Fibroblast of peridontal ligament (primary cell): ENCODE results near the gene COLGALT1.
"Not testable (repeated sequence)": the region's sequence is repeated elsewhere in the genome, so short reads cannot be mapped to it uniquely, and the experiment has no call there.

Experiments used
- DNase-seq: peaks from one replicate; pipeline ENCODE4 v3.0.0-alpha.2; 2010; ENCODE audit errors: extremely low read depth

The COLGALT1 gene

DNA sequence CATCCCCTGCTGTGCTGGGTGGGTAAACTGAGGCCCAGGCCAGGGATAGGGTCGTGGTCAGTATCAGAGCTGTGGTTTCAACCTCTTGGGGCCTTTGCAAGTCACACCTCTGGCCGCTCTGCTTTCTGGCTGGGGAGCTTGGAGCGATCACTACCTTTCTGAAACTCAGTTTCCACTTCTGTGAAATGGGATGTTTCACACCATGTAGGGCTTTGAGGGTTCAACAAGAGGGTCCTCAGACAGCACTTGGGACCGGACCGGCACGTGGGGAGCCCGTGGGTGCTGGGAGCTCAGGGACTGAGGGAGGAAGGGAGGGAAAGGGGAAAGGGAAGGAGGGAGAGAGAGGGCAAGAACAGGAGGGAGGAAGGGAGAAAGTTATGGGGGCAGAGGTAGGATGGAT is 22.9 kb upstream of the COLGALT1 start:
- DNase-seq: no peak

DNA sequence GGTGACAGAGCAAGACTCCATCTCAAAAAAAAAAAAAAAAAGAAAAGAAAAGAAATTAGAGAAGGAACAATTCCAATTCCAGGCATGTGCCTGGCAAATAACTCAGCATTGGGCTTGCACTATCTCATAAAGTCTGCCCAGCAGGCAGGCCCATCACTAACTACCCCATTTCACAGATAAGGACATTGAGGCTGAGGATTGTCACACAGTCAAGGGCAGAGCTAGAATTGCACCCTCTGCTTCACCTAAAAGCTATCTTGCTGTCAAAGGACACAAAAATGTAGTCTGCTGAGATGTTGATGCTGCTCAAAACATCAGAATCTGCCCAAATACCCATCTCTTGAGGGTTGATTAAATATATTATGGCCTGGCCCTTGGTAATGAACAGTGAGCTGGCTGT is 20.7 kb upstream of the COLGALT1 start:
- no peak for DNase-seq

DNA sequence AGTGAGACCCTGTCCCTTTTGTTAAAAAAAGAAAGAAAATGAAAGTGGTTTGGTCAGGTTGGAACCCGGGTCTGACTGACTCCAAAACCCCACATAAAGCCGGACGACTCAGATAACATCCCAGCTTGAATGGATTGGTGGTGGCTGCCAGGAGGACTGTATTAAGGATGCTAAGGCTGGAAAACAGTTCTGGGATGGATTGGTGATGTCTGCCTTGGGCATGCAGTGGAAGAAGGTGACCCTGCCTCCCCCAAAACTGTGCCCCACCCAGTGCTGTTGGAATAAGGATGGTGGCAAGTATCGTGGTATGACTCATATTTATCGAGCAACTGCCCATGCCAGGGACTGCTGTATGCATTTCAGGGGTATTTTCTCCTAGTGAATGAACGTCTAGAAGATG is 18.5 kb upstream of the COLGALT1 start:
- DNase-seq: no peak

DNA sequence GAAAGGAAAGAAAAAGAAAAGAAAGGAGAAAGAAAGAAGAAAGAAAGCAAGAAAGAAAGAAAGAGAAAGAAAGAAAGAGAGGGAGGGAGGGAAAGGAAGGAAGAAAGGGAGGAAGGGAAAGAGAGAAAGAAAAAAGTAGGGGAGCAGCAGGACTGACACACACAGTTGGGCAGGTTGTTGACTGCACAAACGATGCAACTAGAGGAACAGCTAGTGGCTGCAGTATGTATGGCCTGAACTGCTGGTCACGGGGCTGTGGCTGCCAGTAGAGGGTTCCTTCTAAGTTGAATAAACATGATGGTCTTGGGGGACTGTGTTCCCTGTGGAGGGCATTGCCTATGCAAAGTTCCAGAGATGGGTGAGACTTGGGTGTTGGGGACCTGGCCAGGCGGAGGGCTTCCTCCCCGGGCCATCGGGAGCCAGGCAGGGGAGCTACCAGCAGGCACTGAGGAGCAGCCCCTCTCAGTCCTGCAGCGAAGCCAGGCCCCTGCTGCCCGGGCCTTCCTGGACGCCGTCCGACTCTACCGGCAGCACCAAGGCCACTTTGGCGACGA is 16.7 kb upstream of the COLGALT1 start:
- no peak for DNase-seq

DNA sequence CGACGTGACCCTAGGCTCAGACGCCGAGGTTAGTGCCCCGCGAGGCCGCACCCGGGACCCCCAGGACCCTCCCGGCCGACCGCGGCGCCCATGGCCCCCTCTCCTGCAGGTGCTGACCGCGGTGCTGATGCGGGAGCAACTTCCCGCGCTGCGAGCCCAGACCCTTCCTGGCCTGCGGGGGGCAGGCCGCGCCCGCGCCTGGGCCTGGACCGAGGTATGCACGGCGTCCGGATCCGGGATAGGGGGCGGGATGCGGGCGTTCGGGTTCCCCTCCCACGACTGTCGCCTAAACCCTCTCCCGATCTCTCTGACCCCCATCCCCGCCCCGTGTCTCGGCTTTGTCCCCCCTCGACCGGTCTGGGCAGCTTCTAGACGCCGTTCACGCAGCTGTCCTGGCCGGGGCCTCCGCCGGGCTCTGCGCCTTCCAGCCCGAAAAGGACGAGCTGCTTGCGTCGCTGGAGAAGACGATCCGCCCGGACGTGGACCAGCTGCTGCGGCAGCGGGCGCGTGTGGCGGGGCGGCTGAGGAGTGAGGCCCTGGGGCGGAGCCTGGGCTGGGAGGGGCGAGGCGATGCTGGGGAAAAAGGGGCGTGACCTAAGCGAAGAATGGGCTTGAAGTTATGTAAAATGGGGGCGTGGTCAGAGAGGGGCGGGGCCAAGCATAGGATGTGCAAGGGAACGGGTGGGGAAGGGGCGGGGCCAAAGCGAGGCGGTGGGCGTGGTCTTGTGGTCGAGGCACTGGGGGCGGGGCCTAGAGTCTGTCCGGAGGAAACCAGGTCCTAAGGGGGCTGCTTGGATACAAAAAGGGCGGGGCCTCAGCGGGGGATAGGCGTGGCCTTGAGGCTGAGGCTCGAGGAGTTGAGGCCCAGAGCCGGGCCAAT is 16.0 kb upstream of the COLGALT1 start:
- peak; percentile 89 for DNase-seq

DNA sequence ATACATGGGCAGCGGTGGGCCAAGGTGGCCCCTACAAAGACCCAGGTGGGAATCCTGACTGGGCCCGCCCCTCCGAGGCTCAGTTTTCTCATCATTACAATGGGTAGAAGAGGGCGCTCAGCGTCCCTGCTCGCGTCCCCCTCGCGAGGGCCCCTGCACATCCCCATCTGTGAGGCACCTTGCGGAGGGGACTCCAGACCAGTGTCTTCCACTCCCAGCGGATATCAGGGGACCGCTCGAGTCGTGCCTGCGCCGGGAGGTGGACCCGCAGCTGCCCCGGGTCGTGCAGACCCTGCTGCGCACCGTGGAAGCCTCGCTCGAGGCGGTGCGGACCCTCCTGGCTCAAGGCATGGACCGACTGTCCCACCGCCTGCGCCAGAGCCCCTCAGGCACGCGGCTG is 15.3 kb upstream of the COLGALT1 start:
- no peak for DNase-seq

DNA sequence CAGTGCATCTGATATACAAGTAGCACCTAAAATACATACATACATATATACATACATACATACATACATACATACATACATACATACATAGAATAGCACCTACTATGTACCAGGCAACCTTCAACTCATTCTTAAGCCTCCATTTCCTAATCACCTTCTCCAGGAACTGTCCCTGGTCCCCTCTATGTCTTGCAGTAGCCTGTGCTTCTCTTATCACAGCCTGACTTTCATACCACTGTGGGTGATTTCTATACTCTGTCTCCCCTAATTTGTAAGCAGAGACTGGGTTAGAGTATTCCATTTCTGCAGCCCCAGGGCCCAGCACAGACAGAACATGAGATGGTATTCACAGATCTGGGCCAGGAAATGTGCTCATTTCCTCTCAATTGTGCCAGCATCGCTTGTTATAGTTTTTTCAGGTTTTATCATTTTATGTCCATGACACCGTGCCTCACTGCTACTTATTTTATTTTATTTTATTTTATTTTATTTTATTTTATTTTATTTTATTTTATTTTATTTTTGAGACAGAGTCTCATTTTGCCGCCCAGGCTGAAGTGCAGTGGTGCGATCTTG is 14.2 kb upstream of the COLGALT1 start:
- no peak for DNase-seq

DNA sequence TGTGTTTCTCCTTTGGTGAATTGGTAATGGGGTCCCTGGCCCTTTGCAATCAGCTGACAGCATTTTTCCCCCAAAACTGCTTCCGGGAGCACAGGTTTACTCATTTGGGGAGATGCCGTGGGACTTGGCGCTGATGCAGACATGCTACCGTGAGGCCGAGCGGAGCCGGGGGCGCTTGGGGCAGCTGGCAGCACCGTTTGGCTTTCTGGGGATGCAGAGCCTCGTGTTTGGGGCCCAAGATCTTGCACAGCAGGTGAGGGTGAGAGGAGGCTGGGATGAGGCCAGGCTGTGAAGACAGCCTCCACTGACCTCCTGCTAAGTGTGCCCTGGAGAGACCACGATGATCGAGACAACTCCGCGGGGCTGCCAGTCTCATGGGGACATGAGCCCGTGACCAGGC is 13.4 kb upstream of the COLGALT1 start:
- no peak for DNase-seq

DNA sequence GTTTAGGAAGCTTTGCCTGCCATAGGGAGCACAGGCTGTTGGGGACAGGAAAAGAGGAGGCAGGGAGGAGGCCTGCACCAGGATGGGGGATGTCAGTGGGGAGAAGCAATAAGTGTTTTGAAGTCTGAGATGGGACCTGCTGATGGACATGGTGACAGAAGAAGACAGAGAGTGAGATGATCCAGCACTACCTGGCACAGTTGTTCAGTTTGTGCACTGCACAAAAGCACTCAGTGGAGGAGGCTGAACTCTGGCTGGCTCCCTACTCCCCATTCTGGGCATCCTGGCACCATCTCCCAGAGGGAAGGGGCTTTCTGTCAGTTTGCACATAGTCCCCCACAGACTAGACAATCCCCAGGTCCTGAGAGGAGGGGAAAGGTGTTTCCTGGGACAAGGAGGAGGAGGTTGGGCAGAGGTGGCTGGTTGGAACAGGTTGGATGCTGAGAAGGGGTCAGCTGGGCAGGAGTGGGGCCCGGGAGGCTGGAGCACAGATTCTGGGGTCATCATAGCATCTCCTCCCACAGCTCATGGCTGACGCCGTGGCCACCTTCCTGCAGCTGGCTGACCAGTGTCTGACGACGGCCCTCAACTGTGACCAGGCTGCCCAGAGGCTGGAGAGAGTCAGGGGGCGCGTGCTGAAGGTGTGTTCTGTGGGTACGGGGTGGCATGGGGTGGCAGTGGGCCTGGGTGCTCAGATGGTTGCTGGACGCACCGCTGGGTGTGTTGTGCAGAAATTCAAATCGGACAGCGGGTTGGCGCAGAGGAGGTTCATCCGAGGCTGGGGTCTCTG is 12.5 kb upstream of the COLGALT1 start:
- no peak for DNase-seq

DNA sequence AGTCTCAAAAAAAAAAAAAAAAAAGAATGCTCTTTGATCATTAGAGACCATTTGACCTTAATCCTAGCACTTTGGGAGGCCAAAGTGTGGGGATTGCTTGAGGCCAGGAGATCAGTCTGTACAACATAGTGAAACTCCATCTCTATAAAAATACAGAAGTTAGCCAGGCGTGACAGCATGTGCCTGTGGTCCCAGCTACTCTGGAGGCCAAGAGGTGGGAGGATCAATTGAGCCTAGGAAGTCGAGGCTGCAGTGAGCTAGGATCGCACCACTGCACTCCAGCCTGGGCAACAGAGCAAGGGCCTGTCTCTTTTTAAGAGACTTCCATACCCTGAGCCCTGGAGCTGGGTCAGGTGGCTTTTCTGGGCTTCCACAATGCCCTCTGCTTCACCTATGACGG is 11.5 kb upstream of the COLGALT1 start:
- no peak for DNase-seq

DNA sequence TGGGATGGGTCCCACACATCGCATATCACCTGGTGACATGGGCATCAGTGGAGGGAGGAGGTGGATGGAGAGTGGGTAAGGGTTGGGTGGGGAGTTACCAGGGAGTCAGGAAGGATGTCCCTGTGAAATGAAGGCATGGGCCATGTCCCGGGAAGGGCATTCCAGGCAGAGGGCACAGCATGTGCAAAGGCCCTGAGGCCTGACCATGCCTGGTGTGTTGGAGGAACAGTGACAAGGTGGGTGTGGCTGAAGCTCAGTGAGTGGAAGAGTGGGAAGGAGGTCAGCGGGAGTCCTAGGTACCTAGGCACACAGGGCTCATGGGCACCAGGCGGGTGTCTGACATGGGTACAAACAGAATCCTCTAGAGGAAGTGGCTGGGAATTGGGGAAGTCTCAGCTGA is 11.0 kb upstream of the COLGALT1 start:
- DNase-seq: no peak

DNA sequence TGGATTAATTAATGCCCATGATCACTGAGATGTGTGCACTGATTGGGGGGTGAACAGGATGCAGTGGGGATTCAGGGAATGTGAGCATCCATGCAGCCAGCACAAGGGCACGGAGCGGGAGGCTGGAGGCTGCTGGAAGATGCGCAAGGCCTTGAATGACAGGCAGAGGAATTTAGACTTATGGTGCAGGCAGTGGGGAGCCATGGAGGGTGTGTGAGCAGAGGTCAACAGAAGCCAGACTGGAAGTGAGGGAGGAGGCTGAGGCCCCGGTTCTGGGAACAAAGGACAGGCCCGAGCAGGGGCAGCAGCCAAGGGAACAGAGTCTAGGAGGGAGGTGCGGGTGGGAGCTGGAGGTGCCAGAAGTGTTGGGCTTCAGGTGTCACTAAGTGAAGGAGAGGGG is 7.3 kb upstream of the COLGALT1 start:
- DNase-seq: no peak

DNA sequence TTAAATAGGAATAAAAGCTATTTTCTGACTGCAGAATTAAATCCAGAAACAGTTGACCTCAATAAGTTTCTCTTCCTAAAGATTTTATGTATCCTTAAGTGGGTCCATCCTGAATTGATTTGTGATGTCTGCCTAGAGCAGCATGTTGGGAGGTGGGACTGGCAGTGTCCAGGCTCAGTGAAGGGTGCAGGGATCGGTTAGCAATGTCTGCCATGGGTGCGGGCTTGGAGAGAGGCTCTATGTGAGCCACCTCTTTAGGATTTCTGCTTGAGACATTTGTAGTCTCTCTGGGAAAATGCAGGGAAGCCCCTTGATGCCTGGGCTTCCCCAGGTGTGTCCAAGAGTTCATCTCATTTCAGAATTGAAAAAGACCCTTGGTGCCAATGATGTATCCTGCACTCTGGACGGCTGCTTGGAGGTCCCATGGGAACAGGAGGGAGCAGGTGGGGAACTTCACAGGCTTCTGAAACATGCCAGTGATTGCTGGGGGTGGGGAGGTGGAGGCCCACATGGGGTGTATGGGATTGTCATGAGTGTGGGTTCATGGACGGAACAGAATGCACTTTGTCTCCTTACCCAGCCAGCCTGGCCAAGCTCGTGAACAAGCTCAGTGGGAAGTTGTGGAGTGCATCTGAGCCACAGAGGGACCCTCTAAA is 6.2 kb upstream of the COLGALT1 start:
- no peak for DNase-seq

DNA sequence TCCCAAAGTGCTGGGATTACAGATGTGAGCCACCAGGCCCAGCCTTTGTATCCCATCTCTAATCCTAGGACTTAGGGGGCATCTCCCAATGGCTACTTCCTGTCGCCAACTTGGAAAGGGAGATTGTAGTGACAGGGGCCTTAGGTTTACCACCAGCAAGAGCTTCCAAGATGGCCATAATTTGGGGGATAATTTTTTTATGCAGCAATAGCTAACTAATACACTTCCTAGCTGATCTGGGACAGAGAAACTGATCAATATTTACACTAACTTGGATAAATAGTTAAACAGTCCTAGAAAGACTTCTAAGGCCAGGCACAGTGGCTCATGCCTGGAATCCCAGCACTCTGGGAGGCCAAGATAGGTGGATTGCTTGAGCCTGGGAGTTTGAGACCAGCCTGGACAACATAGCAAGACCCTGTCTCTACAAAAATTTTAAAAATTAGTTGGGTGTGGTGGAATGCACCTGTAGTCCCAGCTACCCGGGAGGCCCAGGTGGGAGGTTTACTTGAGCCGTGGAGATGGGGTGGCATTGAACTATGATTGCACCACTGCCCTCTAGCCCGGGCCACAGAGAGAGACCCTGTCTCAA is 5.3 kb upstream of the COLGALT1 start:
- no peak for DNase-seq

DNA sequence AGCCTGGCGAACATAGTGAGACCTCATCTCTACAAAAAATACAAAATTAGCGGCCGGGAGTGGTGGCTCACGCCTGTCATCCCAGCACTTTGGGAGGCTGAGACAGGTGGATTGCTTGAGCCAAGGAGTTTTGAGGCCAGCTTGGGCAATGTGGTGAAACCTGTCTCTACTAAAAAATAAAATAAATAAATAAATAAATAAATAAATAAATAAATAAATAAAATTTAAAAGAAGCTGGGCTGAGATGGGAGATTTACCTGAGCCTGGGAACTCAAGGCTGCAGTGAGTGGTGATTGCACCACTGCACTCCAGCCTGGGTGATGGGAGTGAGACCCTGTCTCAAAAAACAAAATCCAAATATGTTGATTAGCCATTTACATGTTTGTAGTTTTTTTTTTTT is 2.7 kb upstream of the COLGALT1 start:
- not testable (repeated sequence) for DNase-seq

DNA sequence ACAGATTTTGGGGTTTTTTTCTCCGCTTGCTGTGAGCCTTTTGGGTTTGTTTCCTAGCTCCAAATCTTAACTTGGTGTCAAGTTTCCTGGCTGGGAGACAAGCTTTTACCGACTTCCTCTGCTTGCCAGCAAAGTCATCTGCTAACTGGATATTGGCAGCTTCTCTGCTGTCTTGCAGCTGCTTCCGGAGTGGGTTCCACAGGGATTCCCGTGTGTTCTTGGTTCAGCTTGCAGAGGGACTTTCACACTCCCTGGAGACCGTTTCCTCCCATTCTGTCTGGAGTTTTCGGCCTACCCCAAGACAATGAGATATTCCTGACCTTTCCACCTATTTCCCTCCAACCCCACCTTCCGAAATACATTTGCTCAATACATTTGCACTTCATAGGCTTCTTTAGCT is 2.2 kb upstream of the COLGALT1 start:
- peak; percentile 97 for DNase-seq

DNA sequence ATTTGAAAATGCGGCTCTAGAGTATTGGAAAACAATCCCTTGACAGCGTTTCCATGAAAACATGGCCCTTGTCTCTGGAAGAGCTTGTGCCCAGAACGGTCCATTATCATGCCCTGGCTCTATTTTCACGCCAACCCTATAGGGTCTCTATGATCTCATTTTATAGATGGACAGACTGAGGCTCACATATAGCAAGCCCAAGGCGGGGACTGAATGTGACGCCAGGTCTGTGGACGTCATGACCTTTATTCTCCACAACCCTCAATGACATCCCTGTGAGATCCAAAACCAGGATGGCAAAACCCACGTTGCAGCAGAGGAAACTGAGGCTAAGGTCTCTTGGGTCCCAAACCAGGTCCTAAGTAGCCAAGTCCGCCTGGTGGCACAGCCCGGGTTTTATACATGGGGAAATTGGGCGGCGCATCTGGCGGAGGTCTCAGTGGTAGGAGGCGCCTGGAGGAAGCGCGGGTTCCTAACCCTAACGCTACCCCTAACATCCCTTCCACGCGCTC is 425 bp upstream of the COLGALT1 start:
- no peak for DNase-seq

DNA sequence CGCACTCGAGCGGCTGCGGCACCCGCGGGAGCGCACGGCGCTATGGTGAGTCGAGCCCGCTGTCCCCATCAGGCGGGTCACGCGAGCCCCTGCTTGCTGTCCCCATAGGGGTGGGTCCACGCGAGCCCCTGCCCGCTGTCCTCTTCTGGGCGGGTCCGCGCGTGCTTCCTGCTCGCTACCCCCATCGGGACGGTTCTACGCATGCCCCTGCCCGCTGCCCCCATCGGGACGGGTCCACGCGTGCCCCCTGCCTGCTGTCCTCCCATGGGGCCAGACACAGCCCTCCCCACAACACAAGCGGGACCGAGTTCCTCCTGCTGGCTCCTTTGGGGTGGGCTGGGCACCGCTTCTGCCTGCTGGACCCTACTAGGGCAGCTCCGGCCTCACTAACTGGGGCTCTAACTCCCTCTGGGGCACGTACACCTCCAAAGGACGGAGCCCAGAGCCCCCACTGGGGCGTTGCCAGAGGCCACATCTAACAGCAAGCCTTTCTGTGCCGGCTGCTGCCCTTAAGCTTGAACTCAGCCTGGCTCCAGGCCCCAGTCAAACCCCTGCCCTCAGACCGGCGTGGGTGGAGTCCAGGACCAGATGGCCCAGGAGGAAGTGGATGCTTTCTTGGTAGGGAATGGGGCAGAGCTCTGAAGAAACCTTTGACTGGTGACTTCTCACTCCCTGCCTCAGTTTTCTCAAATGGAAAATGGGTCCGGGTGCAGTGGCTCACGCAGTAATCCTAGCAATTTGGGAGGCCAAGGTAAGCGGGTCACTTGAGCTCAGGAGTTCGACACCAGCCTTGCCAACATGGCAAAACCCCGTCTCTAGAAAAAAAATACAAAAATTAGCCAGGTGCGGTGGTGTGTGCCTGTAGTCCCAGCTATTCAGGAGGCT is 722 bp downstream of the COLGALT1 start:
- DNase-seq: peak; percentile 48

DNA sequence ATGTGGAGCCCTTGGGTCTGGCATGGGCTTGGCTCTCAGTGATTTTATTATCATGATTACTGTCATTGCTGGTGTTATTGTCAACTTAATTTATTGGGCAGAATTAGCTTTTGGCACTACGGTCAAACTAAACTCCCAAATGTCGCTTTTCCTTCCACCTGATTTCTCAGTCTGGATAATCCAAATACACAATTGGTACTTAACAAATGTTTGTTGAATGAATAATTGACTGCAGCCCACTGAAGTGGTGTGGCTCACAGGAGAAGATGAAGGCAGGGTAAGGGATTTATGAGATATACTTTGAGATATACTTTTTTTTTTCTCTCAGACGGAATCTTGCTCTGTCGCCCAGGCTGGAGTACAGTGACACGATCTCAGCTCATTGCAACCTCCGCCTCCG is 1.5 kb downstream of the COLGALT1 start:
- DNase-seq: no peak

DNA sequence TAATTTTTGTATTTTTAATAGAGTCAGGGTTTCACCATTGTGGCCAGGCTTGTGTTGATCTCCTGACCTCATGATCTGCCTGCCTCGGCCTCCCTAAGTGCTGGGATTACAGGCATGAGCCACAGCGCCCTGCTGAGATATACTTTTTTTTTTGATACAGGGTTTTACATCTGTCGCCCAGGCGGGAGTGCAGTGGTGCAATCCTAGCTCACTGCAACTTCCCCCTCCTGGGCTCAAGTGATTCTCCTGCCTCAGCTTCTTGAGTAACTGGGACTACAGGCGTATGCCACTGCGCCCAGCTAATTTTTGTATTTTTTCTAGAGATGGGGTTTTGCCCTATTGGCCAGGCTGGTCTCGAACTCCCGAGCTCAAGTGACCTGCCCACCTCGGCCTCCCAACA is 2.0 kb downstream of the COLGALT1 start:
- DNase-seq: no peak
